LNCaP clone FGC (cell line): ENCODE measurements around the gene TMEM120B.

Experiments
- DNase-seq: peaks from one replicate; pipeline ENCODE4 v3.0.0-alpha.2; 2011; ENCODE audit warnings: low read depth
- H3K4me3 ChIP-seq: 2 replicates; pipeline ENCODE4 v1.5.1; 2011; ENCODE audit warnings: mild to moderate bottlenecking, low read depth, low read length, control low read depth
- TF ChIP-seq, protein P1 (sequence below): IDR thresholded peaks from 2 replicates; pipeline ENCODE4 v1.5.1; 2012; ENCODE audit warnings: mild to moderate bottlenecking; ENCODE audit not compliant: control insufficient read depth, insufficient read depth; ENCODE audit errors: extremely low read depth

The TMEM120B gene

GRCh38 chr12:121781484-121781997, 69.0 kb downstream of the TMEM120B start:
- H3K4me3 ChIP-seq = no peak overlapping the region
- no peak for DNase-seq
- TF ChIP-seq, protein P1, sequence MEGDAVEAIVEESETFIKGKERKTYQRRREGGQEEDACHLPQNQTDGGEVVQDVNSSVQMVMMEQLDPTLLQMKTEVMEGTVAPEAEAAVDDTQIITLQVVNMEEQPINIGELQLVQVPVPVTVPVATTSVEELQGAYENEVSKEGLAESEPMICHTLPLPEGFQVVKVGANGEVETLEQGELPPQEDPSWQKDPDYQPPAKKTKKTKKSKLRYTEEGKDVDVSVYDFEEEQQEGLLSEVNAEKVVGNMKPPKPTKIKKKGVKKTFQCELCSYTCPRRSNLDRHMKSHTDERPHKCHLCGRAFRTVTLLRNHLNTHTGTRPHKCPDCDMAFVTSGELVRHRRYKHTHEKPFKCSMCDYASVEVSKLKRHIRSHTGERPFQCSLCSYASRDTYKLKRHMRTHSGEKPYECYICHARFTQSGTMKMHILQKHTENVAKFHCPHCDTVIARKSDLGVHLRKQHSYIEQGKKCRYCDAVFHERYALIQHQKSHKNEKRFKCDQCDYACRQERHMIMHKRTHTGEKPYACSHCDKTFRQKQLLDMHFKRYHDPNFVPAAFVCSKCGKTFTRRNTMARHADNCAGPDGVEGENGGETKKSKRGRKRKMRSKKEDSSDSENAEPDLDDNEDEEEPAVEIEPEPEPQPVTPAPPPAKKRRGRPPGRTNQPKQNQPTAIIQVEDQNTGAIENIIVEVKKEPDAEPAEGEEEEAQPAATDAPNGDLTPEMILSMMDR = no peak

DNA sequence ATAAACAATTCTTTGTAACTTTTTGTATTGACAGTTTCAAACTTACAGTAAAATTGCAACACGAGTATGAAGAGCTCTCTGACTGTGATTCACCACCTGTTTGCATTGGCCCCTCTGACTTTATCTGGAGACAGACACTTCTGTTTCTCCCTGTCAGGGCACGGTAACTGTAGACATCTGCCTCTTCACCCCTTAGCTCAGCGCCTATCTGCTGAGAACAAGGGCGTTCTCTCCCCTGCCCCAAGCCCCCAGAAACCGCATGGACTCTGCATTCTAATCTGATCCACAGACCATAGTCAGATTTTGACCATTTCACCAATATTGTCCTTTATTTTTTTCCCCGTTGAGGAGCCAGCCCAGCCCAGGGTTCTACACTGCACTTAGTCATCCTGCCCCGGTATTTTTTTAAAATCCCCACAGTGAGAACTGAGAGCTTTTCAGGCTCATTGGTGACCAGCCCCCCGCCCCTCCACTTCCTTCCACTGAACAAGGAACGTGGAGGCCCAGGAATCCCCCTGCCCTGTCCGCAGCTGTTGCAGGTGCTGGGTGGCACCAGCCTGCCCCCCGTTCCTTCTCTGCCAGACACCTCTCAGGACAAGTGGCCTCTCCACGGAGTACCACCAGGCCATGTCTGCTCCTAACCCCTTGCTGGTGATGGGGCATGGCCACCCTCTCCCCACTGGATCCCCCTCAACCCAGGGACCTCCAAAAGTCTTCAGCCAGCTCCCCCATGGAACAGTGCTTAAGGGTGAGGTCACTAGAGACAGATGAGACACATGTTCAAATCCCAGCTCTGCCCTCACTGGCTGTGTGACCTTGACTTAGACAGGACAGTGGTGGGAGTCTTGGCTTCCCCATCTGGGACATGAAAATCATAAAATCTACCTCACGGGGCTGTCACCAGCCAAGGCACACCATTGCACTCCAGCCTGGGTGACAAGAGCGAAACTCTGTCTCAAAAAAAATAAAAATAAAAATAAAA, 69.7 kb downstream of the TMEM120B start:
- TF ChIP-seq, protein P1 = no peak
- no peak overlapping the region for H3K4me3 ChIP-seq
- no peak for DNase-seq

DNA sequence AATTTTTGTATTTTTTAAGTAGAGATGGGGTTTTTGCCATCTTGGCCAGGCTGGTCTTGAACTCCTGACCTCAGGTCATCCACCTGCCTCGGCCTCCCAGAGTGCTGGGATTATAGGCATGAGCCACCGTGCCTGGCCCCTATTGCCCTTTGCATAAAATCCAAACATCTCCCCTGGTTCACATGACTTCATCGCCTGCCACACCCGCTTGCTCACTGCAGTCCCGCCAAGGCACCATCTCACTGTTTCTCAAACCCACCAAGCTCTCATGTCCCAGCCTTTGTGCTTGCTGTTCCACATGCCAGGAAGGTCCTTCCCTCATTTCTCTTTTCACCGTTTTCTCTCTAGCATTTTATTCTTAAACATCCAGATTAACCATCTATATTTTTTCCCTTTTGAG, 71.2 kb downstream of the TMEM120B start:
- TF ChIP-seq, protein P1 = no peak
- H3K4me3 ChIP-seq = no peak overlapping the region
- DNase-seq = no peak

GRCh38 chr12:121784460-121784859, 71.9 kb downstream of the TMEM120B start:
- H3K4me3 ChIP-seq = no peak overlapping the region
- TF ChIP-seq, protein P1 = no peak
- DNase-seq = no peak

- TF ChIP-seq, protein P1 = no peak
- peak; percentile 41 for DNase-seq
- no peak overlapping the region for H3K4me3 ChIP-seq
Observed at GRCh38 chr12:121786440-121786825, 73.9 kb downstream of the TMEM120B start.

- no peak overlapping the region for H3K4me3 ChIP-seq
Observed at GRCh38 chr12:121787063-121788025, 74.8 kb downstream of the TMEM120B start.

More at GRCh38 chr12:121787063-121788025, 74.8 kb downstream of the TMEM120B start:
- TF ChIP-seq, protein P1 = no peak
- DNase-seq = no peak
